K562 (cell line): ENCODE results near the gene ZSCAN2. TPM values are rescaled to one million over a fixed set of nuclear protein-coding genes. Genes with fewer than 3 reads are reported as not detected.

Source experiments
- ARID1B ChIP-seq: fragments of 450-650 bp; IDR thresholded peaks from 2 replicates; pipeline ENCODE4 v1.6.1; 2016; ENCODE audit warnings: antibody characterized with exemption, mild to moderate bottlenecking, inconsistent platforms
- BRD4 ChIP-seq: fragments of 200-600 bp; sonication (generic); IDR thresholded peaks from 2 replicates; pipeline ENCODE4 v1.6.1; 2017; ENCODE audit warnings: inconsistent platforms
- CEBPG ChIP-seq, 3 experiments: fragments of 200-800 bp in 1 of 3; sonication (Bioruptor generic) in 1 of 3; sonication (generic) in 1 of 3; formaldehyde crosslinking in 1 of 3; IDR thresholded peaks in 2 of 3; conservative IDR thresholded peaks in 1 of 3; 2 replicates each; pipeline versions ENCODE4 v1.6.1 to v1.8.0; 2016 to 2022; ENCODE audit warnings: missing compliant biosample characterization in 2 of 3, missing genetic modification characterization in 2 of 3, mild to moderate bottlenecking in 1 of 3, missing genetic modification reagents in 1 of 3
- GABPA ChIP-seq: fragments of 200-800 bp; sonication (Bioruptor generic); conservative IDR thresholded peaks from 2 replicates; pipeline ENCODE4 v1.6.1; 2016; ENCODE audit warnings: low read depth, missing genetic modification characterization, missing compliant biosample characterization
- HSF4 ChIP-seq: fragments of 250-450 bp; sonication (Bioruptor Pico); IDR thresholded peaks from 2 replicates; pipeline ENCODE4 v2.1.2; 2022; ENCODE audit warnings: mild to moderate bottlenecking, moderate library complexity, borderline replicate concordance
- JUN ChIP-seq, 2 experiments: sonication (generic) in 1 of 2; formaldehyde crosslinking in 1 of 2; IDR thresholded peaks; 2 replicates each; pipeline versions ENCODE4 v1.6.1 to v1.8.0; 2012 to 2022; ENCODE audit warnings: borderline replicate concordance in 2 of 2, mild to moderate bottlenecking in 2 of 2, improper control_type of control experiment in 1 of 2, low read depth in 1 of 2, low read length in 1 of 2, missing genetic modification reagents in 1 of 2
- MAZ ChIP-seq, 2 experiments: fragments of 450-650 bp in 1 of 2; sonication (generic) in 1 of 2; formaldehyde crosslinking; IDR thresholded peaks in 1 of 2; conservative IDR thresholded peaks in 1 of 2; 2 replicates each; pipeline versions ENCODE4 v1.4.0 to v1.5.0; 2020; ENCODE audit warnings: mild to moderate bottlenecking in 1 of 2, missing genetic modification reagents in 1 of 2
- NCOA6 ChIP-seq: fragments of 450-650 bp; IDR thresholded peaks from 2 replicates; pipeline ENCODE4 v1.6.1; 2017; ENCODE audit warnings: mild to moderate bottlenecking
- POLR2AphosphoS2 ChIP-seq: IDR thresholded peaks from 2 replicates; pipeline ENCODE4 v1.6.1; 2012; ENCODE audit warnings: low read length, improper control_type of control experiment
- RBM39 ChIP-seq: fragments of 200-400 bp; formaldehyde crosslinking; optimal IDR thresholded peaks from 2 replicates; pipeline ENCODE3; 2018; ENCODE audit warnings: low read depth, low read length
- SAP30 ChIP-seq: fragments of 200-600 bp; sonication (generic); IDR thresholded peaks from 2 replicates; pipeline ENCODE4 v1.6.1; 2012; ENCODE audit warnings: borderline replicate concordance, low read depth, mild to moderate bottlenecking, moderate library complexity, low read length, control low read depth, inconsistent platforms; ENCODE audit not compliant: insufficient read depth, poor library complexity, severe bottlenecking
- TAF15 ChIP-seq: fragments of 200-400 bp; formaldehyde crosslinking; IDR thresholded peaks from 2 replicates; pipeline ENCODE4 v1.6.1; 2017; ENCODE audit warnings: mild to moderate bottlenecking, low read depth, low read length, moderate library complexity
- ZBTB8A ChIP-seq: fragments of 450-650 bp; IDR thresholded peaks from 2 replicates; pipeline ENCODE4 v1.6.1; 2018; ENCODE audit warnings: mild to moderate bottlenecking, moderate library complexity; ENCODE audit not compliant: partially characterized antibody
- ZFP1 ChIP-seq: fragments of 450-650 bp; formaldehyde crosslinking; IDR thresholded peaks from 2 replicates; pipeline ENCODE4 v1.4.0; 2020; ENCODE audit warnings: mild to moderate bottlenecking, mixed read lengths
- ZNF197 ChIP-seq: fragments of 200-800 bp; sonication (Bioruptor generic); IDR thresholded peaks from 2 replicates; pipeline ENCODE4 v1.6.1; 2016; ENCODE audit warnings: low read depth, missing genetic modification characterization, missing compliant biosample characterization
- ZNF324 ChIP-seq: fragments of 250-450 bp; sonication (Bioruptor Pico); IDR thresholded peaks from 2 replicates; pipeline ENCODE4 v1.4.0; 2020; ENCODE audit warnings: mild to moderate bottlenecking
- ZNF76 ChIP-seq: fragments of 250-450 bp; sonication (Bioruptor Pico); IDR thresholded peaks from 2 replicates; pipeline ENCODE4 v1.4.0; 2020; ENCODE audit warnings: mild to moderate bottlenecking, moderate library complexity, borderline replicate concordance
- polyA plus RNA-seq, 8 experiments: library from polyadenylated mRNA; depleted of rRNA in 4 of 8; stranded (reverse) in 5 of 8; unstranded in 3 of 8; fragments of >200 nt; fragmentation: Nextera tagmentation in 2 of 8; fragmentation: Illumina TruSeq in 1 of 8; extraction: Ambion mirVana in 2 of 8; extraction: Trizol in 1 of 8; gene quantifications; 2 replicates each; pipeline versions ENCODE4 v1.2.1 to v1.2.3, GENCODE V29; 2011 to 2014; ENCODE audit warnings: inconsistent platforms in 1 of 8, missing spikeins in 1 of 8
- total RNA-seq, 7 experiments: library from RNA; depleted of rRNA in 6 of 7; stranded (reverse); fragments of >200 nt in 6 of 7; fragmentation: Illumina TruSeq in 2 of 7; extraction: Trizol in 2 of 7; gene quantifications; 2 replicates each; pipeline versions ENCODE4 v1.2.1 to v1.2.3, GENCODE V29; 2011 to 2021; ENCODE audit warnings: low replicate concordance in 1 of 7
- TF ChIP-seq, protein P1 (sequence below): fragments of 250-450 bp; sonication (Bioruptor Pico); IDR thresholded peaks from 2 replicates; pipeline ENCODE4 v1.5.0; 2021
- TF ChIP-seq, protein P2 (sequence below): fragments of 450-650 bp; IDR thresholded peaks from 2 replicates; pipeline ENCODE4 v1.6.1; 2017; ENCODE audit warnings: mild to moderate bottlenecking, moderate library complexity
- TF ChIP-seq, protein P3 (sequence below): IDR thresholded peaks from 2 replicates; pipeline ENCODE4 v1.6.1; 2011; ENCODE audit warnings: borderline replicate concordance, low read depth, mild to moderate bottlenecking, moderate library complexity, low read length; ENCODE audit not compliant: insufficient read depth, poor library complexity, severe bottlenecking

ZSCAN2 gene
- total and polyA plus RNA-seq, 9 of the 15 experiments (the other 6 are each of a cell fraction or from before 2014, with no cell fraction given), result 1.7 to 14.2 (median 6.6) TPM

DNA sequence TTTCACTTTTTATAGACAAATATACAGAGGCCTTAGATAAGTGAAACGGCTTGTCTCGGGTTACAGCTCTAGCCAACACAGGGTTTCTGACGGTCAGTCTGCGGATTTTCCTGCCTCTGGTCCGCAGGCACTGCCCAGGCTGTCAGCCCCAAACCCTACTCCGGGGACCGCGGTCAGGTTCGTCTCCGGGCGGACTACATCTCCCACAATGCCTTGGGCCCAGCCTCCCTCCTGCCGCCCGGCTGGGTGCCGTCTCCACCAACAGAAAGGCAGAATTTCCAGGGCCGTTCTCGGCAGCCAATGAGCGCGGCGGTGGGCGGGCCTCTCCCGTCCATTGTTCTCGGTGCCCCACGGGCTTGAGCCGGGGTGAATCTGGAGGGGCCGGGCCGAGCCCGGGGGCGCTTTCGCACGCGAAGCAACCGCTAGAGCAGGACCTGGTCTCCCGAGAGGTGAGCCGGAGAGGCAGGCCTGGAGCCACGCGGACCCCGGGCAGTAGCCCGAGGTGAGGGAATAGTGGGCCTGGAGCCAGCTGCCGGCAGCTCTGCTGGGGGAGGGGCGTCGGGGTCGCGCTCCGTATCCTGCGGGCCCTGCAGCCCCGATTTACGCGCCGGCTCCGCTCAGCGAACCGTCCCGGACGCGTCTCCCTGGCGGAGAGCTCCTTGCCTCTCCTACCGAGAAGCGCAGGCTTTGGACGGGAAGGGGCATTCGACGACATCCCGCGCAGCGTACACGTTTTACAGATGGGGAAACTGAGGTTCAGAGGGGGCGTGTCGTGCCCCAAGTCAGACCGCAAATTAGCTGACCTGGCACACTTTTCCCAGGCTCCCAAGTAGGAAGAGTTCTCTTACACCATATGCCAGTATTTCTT lies at the start of gene ZSCAN2 (continued):
- TF ChIP-seq ZBTB8A, result no peak
- peak; percentile 91 for TF ChIP-seq SAP30
- TF ChIP-seq TAF15, result no peak
- peak; percentile 40; the same call in 1 of the 2 replicates for TF ChIP-seq GABPA (tag)
- no peak for TF ChIP-seq POLR2AphosphoS2
- no peak for TF ChIP-seq HSF4
- TF ChIP-seq CEBPG (CRISPR knock-in tag; IDR thresholded peaks at IDR 0.05), result no peak
- TF ChIP-seq CEBPG (tag; conservative IDR thresholded peaks at IDR 0.05 in 1 of 2, IDR thresholded peaks at IDR 0.05 in 1 of 2), result no peak
- no peak for TF ChIP-seq ZNF76 (CRISPR knock-in tag)
- TF ChIP-seq ZNF197, result no peak
- TF ChIP-seq, protein P1, sequence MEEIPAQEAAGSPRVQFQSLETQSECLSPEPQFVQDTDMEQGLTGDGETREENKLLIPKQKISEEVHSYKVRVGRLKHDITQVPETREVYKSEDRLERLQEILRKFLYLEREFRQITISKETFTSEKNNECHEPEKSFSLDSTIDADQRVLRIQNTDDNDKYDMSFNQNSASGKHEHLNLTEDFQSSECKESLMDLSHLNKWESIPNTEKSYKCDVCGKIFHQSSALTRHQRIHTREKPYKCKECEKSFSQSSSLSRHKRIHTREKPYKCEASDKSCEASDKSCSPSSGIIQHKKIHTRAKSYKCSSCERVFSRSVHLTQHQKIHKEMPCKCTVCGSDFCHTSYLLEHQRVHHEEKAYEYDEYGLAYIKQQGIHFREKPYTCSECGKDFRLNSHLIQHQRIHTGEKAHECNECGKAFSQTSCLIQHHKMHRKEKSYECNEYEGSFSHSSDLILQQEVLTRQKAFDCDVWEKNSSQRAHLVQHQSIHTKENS (CRISPR knock-in tag), result no peak
- peak; percentile 92 for TF ChIP-seq NCOA6
- no peak for TF ChIP-seq ZFP1 (CRISPR knock-in tag)
- TF ChIP-seq JUN (IDR thresholded peaks at IDR 0.05; ENCODE audit: borderline replicate concordance, low read depth, low read length), result no peak
- TF ChIP-seq JUN (CRISPR knock-in tag; IDR thresholded peaks at IDR 0.05; ENCODE audit: borderline replicate concordance), result no peak
- no peak; a peak in 1 of 4 replicates for TF ChIP-seq MAZ (CRISPR knock-in tag; conservative IDR thresholded peaks at IDR 0.05 in 1 of 2, IDR thresholded peaks at IDR 0.05 in 1 of 2)
- TF ChIP-seq ARID1B, result no peak
- TF ChIP-seq, protein P2, sequence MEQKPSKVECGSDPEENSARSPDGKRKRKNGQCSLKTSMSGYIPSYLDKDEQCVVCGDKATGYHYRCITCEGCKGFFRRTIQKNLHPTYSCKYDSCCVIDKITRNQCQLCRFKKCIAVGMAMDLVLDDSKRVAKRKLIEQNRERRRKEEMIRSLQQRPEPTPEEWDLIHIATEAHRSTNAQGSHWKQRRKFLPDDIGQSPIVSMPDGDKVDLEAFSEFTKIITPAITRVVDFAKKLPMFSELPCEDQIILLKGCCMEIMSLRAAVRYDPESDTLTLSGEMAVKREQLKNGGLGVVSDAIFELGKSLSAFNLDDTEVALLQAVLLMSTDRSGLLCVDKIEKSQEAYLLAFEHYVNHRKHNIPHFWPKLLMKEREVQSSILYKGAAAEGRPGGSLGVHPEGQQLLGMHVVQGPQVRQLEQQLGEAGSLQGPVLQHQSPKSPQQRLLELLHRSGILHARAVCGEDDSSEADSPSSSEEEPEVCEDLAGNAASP, result no peak
- TF ChIP-seq, protein P3, sequence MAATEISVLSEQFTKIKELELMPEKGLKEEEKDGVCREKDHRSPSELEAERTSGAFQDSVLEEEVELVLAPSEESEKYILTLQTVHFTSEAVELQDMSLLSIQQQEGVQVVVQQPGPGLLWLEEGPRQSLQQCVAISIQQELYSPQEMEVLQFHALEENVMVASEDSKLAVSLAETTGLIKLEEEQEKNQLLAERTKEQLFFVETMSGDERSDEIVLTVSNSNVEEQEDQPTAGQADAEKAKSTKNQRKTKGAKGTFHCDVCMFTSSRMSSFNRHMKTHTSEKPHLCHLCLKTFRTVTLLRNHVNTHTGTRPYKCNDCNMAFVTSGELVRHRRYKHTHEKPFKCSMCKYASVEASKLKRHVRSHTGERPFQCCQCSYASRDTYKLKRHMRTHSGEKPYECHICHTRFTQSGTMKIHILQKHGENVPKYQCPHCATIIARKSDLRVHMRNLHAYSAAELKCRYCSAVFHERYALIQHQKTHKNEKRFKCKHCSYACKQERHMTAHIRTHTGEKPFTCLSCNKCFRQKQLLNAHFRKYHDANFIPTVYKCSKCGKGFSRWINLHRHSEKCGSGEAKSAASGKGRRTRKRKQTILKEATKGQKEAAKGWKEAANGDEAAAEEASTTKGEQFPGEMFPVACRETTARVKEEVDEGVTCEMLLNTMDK, result no peak
- TF ChIP-seq ZNF324 (CRISPR knock-in tag), result no peak
- TF ChIP-seq RBM39, result no peak
- no peak for TF ChIP-seq BRD4
